HEK293 (cell line): ENCODE measurements around the gene TFE3.

Experiments
- CTCF ChIA-PET: fragments of 350-600 bp; formaldehyde crosslinking; extraction: SDS; loops from one replicate; lab custom pipeline; 2021; ENCODE audit warnings: antibody characterized with exemption; lab: Yijun Ruan, JAX
- POLR2A ChIA-PET: fragments of 300-600 bp; formaldehyde crosslinking; extraction: SDS; loops from one replicate; lab custom pipeline; 2020; ENCODE audit warnings: antibody characterized with exemption, inconsistent platforms; lab: Yijun Ruan, JAX
- H3K27ac ChIP-seq: fragments of 200-500 bp; sonication (Bioruptor generic); 2 replicates; pipeline ENCODE4 v1.5.1; 2014; ENCODE audit warnings: low read depth, low read length, control low read depth, inconsistent platforms; ENCODE audit errors: extremely low read depth
- H3K36me3 ChIP-seq, 2 experiments: fragments of 200-500 bp in 1 of 2; sonication (Bioruptor generic) in 1 of 2; 1 replicate in 1 of 2; 2 replicates in 1 of 2; pipeline ENCODE4 v1.5.1; 2014 to 2017; ENCODE audit warnings: inconsistent platforms in 2 of 2, low read length in 2 of 2; ENCODE audit not compliant: control insufficient read depth in 2 of 2, insufficient read depth in 1 of 2
- H3K4me1 ChIP-seq: fragments of 200-500 bp; sonication (Bioruptor generic); 2 replicates; pipeline ENCODE4 v1.5.1; 2014; ENCODE audit warnings: mild to moderate bottlenecking, low read length, inconsistent platforms; ENCODE audit not compliant: control insufficient read depth, insufficient read depth
- H3K4me3 ChIP-seq: 2 replicates; pipeline ENCODE4 v1.5.1; 2011; ENCODE audit warnings: low read depth, mild to moderate bottlenecking, control low read depth, low read length, moderate library complexity
- H3K9me3 ChIP-seq: fragments of 200-500 bp; sonication (Bioruptor generic); 2 replicates; pipeline ENCODE4 v1.5.1; 2014; ENCODE audit warnings: low read depth, low read length, inconsistent platforms; ENCODE audit not compliant: control insufficient read depth, insufficient read depth
- BCL11A ChIP-seq: fragments of 450-650 bp; formaldehyde crosslinking; IDR thresholded peaks from 2 replicates; pipeline ENCODE4 v1.5.1; 2016; ENCODE audit warnings: low read depth, missing biosample characterization, missing genetic modification characterization
- GFI1B ChIP-seq: fragments of 450-650 bp; formaldehyde crosslinking; IDR thresholded peaks from 2 replicates; pipeline ENCODE4 v1.5.1; 2016; ENCODE audit warnings: missing biosample characterization, missing genetic modification characterization
- GLIS2 ChIP-seq: fragments of 450-650 bp; formaldehyde crosslinking; IDR thresholded peaks from 2 replicates; pipeline ENCODE4 v1.5.1; 2016; ENCODE audit warnings: missing biosample characterization, missing genetic modification characterization
- KLF8 ChIP-seq: fragments of 450-650 bp; formaldehyde crosslinking; IDR thresholded peaks from 2 replicates; pipeline ENCODE4 v1.5.1; 2016; ENCODE audit warnings: missing biosample characterization, missing genetic modification characterization
- MZF1 ChIP-seq: fragments of 450-650 bp; formaldehyde crosslinking; IDR thresholded peaks from 2 replicates; pipeline ENCODE4 v1.5.1; 2017; ENCODE audit warnings: missing biosample characterization, missing genetic modification characterization, borderline replicate concordance
- OSR2 ChIP-seq: fragments of 450-650 bp; formaldehyde crosslinking; IDR thresholded peaks from 2 replicates; pipeline ENCODE4 v1.5.1; 2016; ENCODE audit warnings: missing biosample characterization, missing genetic modification characterization
- SP3 ChIP-seq: fragments of 450-650 bp; formaldehyde crosslinking; IDR thresholded peaks from 2 replicates; pipeline ENCODE4 v1.5.1; 2016; ENCODE audit warnings: missing biosample characterization, missing genetic modification characterization
- ZNF202 ChIP-seq: fragments of 450-650 bp; formaldehyde crosslinking; IDR thresholded peaks from 2 replicates; pipeline ENCODE4 v1.5.1; 2016; ENCODE audit warnings: missing biosample characterization, missing genetic modification characterization, borderline replicate concordance
- ZNF433 ChIP-seq: fragments of 450-650 bp; formaldehyde crosslinking; IDR thresholded peaks from 2 replicates; pipeline ENCODE4 v1.5.1; 2016; ENCODE audit warnings: missing biosample characterization, missing genetic modification characterization, low read depth
- ZNF48 ChIP-seq: fragments of 450-650 bp; formaldehyde crosslinking; IDR thresholded peaks from 2 replicates; pipeline ENCODE4 v1.5.1; 2016; ENCODE audit warnings: missing biosample characterization, missing genetic modification characterization
- ZNF544 ChIP-seq: fragments of 450-650 bp; formaldehyde crosslinking; IDR thresholded peaks from 2 replicates; pipeline ENCODE4 v1.5.0; 2017; ENCODE audit warnings: missing biosample characterization, missing genetic modification characterization
- ZNF610 ChIP-seq: fragments of 450-650 bp; formaldehyde crosslinking; IDR thresholded peaks from 2 replicates; pipeline ENCODE4 v1.5.1; 2016; ENCODE audit warnings: missing biosample characterization, missing genetic modification characterization, borderline replicate concordance
- ZNF629 ChIP-seq: fragments of 450-650 bp; formaldehyde crosslinking; IDR thresholded peaks from 2 replicates; pipeline ENCODE4 v1.5.1; 2017; ENCODE audit warnings: missing biosample characterization, missing genetic modification characterization
- ZNF654 ChIP-seq: fragments of 450-650 bp; formaldehyde crosslinking; IDR thresholded peaks from 2 replicates; pipeline ENCODE4 v1.5.1; 2016; ENCODE audit warnings: low read depth, missing biosample characterization, missing genetic modification characterization
- ZNF747 ChIP-seq: fragments of 450-650 bp; formaldehyde crosslinking; IDR thresholded peaks from 2 replicates; pipeline ENCODE4 v1.5.1; 2016; ENCODE audit warnings: missing biosample characterization, missing genetic modification characterization
- ZNF792 ChIP-seq: fragments of 450-650 bp; formaldehyde crosslinking; IDR thresholded peaks from 2 replicates; pipeline ENCODE4 v1.5.1; 2016; ENCODE audit warnings: missing biosample characterization, missing genetic modification characterization
- TF ChIP-seq, protein P1 (sequence below): fragments of 450-650 bp; formaldehyde crosslinking; IDR thresholded peaks from 2 replicates; pipeline ENCODE4 v1.5.1; 2017; ENCODE audit warnings: missing biosample characterization, missing genetic modification characterization
- TF ChIP-seq, protein P2 (sequence below): fragments of 450-650 bp; formaldehyde crosslinking; IDR thresholded peaks from 2 replicates; pipeline ENCODE4 v1.5.1; 2017; ENCODE audit warnings: missing biosample characterization, missing genetic modification characterization
- TF ChIP-seq, protein P3 (sequence below): fragments of 450-650 bp; formaldehyde crosslinking; IDR thresholded peaks from 2 replicates; pipeline ENCODE4 v1.5.1; 2016; ENCODE audit warnings: missing biosample characterization, missing genetic modification characterization
- TF ChIP-seq, protein P4 (sequence below): fragments of 450-650 bp; formaldehyde crosslinking; IDR thresholded peaks from 2 replicates; pipeline ENCODE4 v1.5.1; 2016; ENCODE audit warnings: missing biosample characterization, missing genetic modification characterization
- TF ChIP-seq, protein P5 (sequence below): fragments of 450-650 bp; formaldehyde crosslinking; IDR thresholded peaks from 2 replicates; pipeline ENCODE4 v1.5.1; 2016; ENCODE audit warnings: missing biosample characterization, missing genetic modification characterization
- TF ChIP-seq, protein P6 (sequence below): fragments of 450-650 bp; formaldehyde crosslinking; IDR thresholded peaks from 2 replicates; pipeline ENCODE4 v1.5.1; 2016; ENCODE audit warnings: missing biosample characterization, missing genetic modification characterization

TFE3 gene

DNA sequence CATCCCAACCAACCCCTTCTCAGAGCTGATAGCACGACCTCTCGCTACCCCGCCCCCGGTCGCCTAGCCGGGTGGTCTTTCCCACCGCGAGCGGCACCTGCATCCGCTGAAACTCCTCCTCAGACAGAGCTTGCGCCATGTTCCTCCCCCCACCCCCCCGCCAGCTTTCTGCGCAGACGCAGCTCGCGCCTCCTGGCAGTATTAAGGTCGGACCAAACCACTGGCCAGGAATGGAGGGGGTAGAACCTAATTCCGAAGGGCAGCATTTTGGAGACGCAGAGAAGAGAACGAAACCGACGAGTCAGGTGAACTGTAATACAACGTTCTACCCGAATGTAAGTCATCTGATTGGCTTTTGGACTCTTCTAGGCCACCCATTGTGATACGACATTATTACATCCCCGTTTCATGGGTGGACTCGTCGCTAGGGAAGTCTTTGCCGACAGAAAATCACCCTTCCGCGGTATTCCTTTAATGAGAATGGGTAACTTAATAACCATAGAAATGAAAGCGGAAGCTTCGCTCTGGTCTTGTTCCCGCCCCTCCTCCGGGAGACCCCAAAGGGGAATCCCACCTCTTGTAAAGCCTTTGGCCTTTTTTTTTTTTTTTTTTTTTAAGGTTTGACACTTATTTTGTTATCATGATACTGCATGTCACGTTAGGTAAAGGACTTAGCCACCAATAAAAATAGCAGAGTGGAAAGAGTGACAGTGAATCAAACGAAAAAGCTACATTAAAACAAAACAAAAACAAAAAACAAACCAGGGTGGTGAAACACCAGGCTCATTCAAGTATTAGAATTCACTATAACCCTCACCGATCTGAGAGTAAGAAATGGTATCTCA, 40.8 kb downstream of the TFE3 start, which contains the start of gene GRIPAP1 (continued):
- TF ChIP-seq, protein P1, sequence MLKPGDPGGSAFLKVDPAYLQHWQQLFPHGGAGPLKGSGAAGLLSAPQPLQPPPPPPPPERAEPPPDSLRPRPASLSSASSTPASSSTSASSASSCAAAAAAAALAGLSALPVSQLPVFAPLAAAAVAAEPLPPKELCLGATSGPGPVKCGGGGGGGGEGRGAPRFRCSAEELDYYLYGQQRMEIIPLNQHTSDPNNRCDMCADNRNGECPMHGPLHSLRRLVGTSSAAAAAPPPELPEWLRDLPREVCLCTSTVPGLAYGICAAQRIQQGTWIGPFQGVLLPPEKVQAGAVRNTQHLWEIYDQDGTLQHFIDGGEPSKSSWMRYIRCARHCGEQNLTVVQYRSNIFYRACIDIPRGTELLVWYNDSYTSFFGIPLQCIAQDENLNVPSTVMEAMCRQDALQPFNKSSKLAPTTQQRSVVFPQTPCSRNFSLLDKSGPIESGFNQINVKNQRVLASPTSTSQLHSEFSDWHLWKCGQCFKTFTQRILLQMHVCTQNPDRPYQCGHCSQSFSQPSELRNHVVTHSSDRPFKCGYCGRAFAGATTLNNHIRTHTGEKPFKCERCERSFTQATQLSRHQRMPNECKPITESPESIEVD (tag by site-specific recombination), result no peak
- TF ChIP-seq ZNF654 (tag by site-specific recombination), result no peak
- no peak for TF ChIP-seq GFI1B
- TF ChIP-seq, protein P2, sequence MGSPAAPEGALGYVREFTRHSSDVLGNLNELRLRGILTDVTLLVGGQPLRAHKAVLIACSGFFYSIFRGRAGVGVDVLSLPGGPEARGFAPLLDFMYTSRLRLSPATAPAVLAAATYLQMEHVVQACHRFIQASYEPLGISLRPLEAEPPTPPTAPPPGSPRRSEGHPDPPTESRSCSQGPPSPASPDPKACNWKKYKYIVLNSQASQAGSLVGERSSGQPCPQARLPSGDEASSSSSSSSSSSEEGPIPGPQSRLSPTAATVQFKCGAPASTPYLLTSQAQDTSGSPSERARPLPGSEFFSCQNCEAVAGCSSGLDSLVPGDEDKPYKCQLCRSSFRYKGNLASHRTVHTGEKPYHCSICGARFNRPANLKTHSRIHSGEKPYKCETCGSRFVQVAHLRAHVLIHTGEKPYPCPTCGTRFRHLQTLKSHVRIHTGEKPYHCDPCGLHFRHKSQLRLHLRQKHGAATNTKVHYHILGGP, result no peak
- TF ChIP-seq ZNF433 (tag by site-specific recombination), result no peak
- TF ChIP-seq ZNF747, result no peak
- TF ChIP-seq KLF8 (tag by site-specific recombination), result peak; percentile 48; the same call in 1 of the 2 replicates
- TF ChIP-seq BCL11A (tag by site-specific recombination), result no peak
- no peak for TF ChIP-seq ZNF544 (tag by site-specific recombination)
- TF ChIP-seq ZNF629, result 0 out of 2 replicates have a peak, but pooled peaks have one; percentile 33
- TF ChIP-seq ZNF610 (tag by site-specific recombination), result no peak
- no peak for TF ChIP-seq ZNF48 (tag by site-specific recombination)
- peak; percentile 69 for TF ChIP-seq GLIS2 (tag by site-specific recombination)
- TF ChIP-seq, protein P3, sequence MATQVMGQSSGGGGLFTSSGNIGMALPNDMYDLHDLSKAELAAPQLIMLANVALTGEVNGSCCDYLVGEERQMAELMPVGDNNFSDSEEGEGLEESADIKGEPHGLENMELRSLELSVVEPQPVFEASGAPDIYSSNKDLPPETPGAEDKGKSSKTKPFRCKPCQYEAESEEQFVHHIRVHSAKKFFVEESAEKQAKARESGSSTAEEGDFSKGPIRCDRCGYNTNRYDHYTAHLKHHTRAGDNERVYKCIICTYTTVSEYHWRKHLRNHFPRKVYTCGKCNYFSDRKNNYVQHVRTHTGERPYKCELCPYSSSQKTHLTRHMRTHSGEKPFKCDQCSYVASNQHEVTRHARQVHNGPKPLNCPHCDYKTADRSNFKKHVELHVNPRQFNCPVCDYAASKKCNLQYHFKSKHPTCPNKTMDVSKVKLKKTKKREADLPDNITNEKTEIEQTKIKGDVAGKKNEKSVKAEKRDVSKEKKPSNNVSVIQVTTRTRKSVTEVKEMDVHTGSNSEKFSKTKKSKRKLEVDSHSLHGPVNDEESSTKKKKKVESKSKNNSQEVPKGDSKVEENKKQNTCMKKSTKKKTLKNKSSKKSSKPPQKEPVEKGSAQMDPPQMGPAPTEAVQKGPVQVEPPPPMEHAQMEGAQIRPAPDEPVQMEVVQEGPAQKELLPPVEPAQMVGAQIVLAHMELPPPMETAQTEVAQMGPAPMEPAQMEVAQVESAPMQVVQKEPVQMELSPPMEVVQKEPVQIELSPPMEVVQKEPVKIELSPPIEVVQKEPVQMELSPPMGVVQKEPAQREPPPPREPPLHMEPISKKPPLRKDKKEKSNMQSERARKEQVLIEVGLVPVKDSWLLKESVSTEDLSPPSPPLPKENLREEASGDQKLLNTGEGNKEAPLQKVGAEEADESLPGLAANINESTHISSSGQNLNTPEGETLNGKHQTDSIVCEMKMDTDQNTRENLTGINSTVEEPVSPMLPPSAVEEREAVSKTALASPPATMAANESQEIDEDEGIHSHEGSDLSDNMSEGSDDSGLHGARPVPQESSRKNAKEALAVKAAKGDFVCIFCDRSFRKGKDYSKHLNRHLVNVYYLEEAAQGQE (tag by site-specific recombination), result no peak
- TF ChIP-seq ZNF202 (tag by site-specific recombination), result no peak
- no peak for TF ChIP-seq ZNF792 (tag by site-specific recombination)
- TF ChIP-seq, protein P4, sequence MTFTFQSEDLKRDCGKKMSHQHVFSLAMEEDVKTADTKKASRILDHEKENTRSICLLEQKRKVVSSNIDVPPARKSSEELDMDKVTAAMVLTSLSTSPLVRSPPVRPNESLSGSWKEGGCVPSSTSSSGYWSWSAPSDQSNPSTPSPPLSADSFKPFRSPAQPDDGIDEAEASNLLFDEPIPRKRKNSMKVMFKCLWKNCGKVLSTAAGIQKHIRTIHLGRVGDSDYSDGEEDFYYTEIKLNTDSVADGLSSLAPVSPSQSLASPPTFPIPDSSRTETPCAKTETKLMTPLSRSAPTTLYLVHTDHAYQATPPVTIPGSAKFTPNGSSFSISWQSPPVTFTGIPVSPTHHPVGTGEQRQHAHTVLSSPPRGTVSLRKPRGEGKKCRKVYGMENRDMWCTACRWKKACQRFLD (tag by site-specific recombination), result no peak
- TF ChIP-seq MZF1 (tag by site-specific recombination), result no peak

DNA sequence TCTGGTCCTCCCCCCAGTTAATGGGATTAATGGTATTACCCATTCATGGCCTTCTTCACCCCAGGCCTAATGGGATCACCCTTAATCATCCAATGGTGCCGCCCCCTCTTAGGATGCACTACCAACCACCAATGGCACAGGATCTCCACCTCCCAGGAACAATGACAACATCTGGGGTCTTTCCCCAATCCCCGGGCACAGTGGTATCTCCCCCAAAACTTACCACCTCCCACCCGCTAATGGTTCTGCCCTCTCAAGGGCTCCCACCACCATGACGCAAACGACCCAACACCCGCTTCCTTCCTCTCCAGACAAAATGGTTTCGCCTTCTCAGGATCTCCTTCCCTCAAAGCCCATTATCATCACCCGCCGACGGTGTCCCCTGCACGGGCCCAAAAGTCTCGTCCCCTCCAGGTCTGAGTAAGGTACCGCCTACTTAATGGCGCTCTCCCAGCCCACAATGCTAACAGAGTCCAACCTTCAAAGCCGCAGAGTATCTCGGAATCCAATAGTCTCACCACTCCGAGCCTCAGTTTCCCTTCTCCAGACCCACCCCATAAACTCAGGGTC, 41.6 kb downstream of the TFE3 start:
- H3K27ac ChIP-seq, result peak overlapping the region; percentile 91
- no peaks in the 10 kb centered on the region for H3K4me1 ChIP-seq
- POLR2A ChIA-PET, result interaction anchor here (0.7 to 1.5 kb wide), 9 partner anchors 21 to 189 kb away, joined by 3 to 14 read pairs (median 6); partner anchors contain the start of genes KCND1, OTUD5, PQBP1 and TFE3
- H3K9me3 ChIP-seq, result no peaks in the 10 kb centered on the region
- H3K4me3 ChIP-seq, result peak overlapping the region; percentile 77
- H3K36me3 ChIP-seq, result peaks cover 11 to 31% of the 10 kb centered on the region in 2 experiments
- CTCF ChIA-PET, result interaction anchor here (1.5 kb wide), 1 partner anchor 42 kb away, joined by 9 read pairs; the partner anchor contains the start of gene TFE3
- TF ChIP-seq, protein P5, sequence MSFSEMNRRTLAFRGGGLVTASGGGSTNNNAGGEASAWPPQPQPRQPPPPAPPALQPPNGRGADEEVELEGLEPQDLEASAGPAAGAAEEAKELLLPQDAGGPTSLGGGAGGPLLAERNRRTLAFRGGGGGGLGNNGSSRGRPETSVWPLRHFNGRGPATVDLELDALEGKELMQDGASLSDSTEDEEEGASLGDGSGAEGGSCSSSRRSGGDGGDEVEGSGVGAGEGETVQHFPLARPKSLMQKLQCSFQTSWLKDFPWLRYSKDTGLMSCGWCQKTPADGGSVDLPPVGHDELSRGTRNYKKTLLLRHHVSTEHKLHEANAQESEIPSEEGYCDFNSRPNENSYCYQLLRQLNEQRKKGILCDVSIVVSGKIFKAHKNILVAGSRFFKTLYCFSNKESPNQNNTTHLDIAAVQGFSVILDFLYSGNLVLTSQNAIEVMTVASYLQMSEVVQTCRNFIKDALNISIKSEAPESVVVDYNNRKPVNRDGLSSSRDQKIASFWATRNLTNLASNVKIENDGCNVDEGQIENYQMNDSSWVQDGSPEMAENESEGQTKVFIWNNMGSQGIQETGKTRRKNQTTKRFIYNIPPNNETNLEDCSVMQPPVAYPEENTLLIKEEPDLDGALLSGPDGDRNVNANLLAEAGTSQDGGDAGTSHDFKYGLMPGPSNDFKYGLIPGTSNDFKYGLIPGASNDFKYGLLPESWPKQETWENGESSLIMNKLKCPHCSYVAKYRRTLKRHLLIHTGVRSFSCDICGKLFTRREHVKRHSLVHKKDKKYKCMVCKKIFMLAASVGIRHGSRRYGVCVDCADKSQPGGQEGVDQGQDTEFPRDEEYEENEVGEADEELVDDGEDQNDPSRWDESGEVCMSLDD (tag by site-specific recombination), result 0 out of 2 replicates have a peak, but pooled peaks have one; percentile 19
- TF ChIP-seq OSR2 (tag by site-specific recombination), result no peak
- TF ChIP-seq, protein P6, sequence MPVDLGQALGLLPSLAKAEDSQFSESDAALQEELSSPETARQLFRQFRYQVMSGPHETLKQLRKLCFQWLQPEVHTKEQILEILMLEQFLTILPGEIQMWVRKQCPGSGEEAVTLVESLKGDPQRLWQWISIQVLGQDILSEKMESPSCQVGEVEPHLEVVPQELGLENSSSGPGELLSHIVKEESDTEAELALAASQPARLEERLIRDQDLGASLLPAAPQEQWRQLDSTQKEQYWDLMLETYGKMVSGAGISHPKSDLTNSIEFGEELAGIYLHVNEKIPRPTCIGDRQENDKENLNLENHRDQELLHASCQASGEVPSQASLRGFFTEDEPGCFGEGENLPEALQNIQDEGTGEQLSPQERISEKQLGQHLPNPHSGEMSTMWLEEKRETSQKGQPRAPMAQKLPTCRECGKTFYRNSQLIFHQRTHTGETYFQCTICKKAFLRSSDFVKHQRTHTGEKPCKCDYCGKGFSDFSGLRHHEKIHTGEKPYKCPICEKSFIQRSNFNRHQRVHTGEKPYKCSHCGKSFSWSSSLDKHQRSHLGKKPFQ (tag by site-specific recombination), result 0 out of 2 replicates have a peak, but pooled peaks have one; percentile 13
- no peak for TF ChIP-seq GFI1B
- 0 out of 2 replicates have a peak, but pooled peaks have one; percentile 46 for TF ChIP-seq SP3 (tag by site-specific recombination)
